ENCODE measurements around the gene PHF1. TPM values are rescaled to one million over a fixed set of nuclear protein-coding genes. Genes with fewer than 3 reads are reported as not detected.
A peak's percentile ranks its signal among the peaks of the same experiment; 100 is the strongest.

Gene PHF1
- total RNA-seq, 1 experiment from 2014 or later: 47.6 TPM

- Histone ChIP-seq H3F3A (ENCODE audit: insufficient read depth, low read depth) (peaks cover 13% of the 10 kb centered on the region), H3K9me3 (ENCODE audit: insufficient read depth, low read depth) (no peaks in the 10 kb centered on the region), H4K20me1 (ENCODE audit: insufficient read depth) (no peaks in the 10 kb centered on the region), H3K79me2 (ENCODE audit: low read depth) (peaks cover 26% of the 10 kb centered on the region), H3K27ac (peak within 1 kb of the TSS; percentile 74), H3K4me2 (peak within 1 kb of the TSS; percentile 86), H2AFZ (peak within 1 kb of the TSS; percentile 82), H3K4me3 (peak within 1 kb of the TSS; percentile 84), H3K27me3 (ENCODE audit: insufficient read depth, low read depth) (peaks cover 21% of the 10 kb centered on the region), H3K4me1 (replicated peaks; ENCODE audit: insufficient read depth) (peaks cover 15% of the 10 kb centered on the region), H3K36me3 (ENCODE audit: low read depth) (0 out of 2 replicates have a peak, but pooled peaks cover 6% of the 10 kb centered on the region), H3K9me2 (ENCODE audit: insufficient read depth) (no peaks in the 10 kb centered on the region)
- intact Hi-C loops (cut with micrococcal nuclease; ENCODE audit: unreplicated experiment): loop anchor here (1.0 to 10.0 kb wide), 2 partner anchors 95 to 213 kb away; partner anchors contain the start of genes HSD17B8, RING1, RXRB and SLC39A7
- ChIA-PET POLR2A (ENCODE audit: unreplicated experiment) (interaction anchor here (0.5 to 0.8 kb wide), 5 partner anchors 8 to 1300 kb away, joined by 3 to 9 read pairs (median 5); no protein-coding TSS in a partner anchor), CTCF (interaction anchor here (0.5 kb wide), 1 partner anchor 43 kb away, joined by 8 read pairs; no protein-coding TSS in a partner anchor)
- peak; percentile 98 to 99 for DNase-seq
- no TSS peak for BruUV-seq (replicated peaks)
- TF ChIP-seq EZH2 (IDR thresholded peaks at IDR 0.05; ENCODE audit: low read depth): no peak
- TF ChIP-seq CTCF (conservative IDR thresholded peaks at IDR 0.05): peak; percentile 48
These were observed 7.3 kb downstream of the PHF1 start, which contains the start of gene CUTA for GRCh38 chr6:33417903-33418689. Gene CUTA (minus strand): TSS chr6:33418107. CDS start chr6:33418000, 107 bp downstream.

GRCh38 chr6:33418690-33419291 lies 8.0 kb downstream of the PHF1 start:
- no peak for TF ChIP-seq EZH2 (IDR thresholded peaks at IDR 0.05; ENCODE audit: low read depth)
- TF ChIP-seq CTCF (conservative IDR thresholded peaks at IDR 0.05): no peak
- H4K20me1 ChIP-seq (ENCODE audit: insufficient read depth): no peaks in the 10 kb centered on the region
- H3K4me3 ChIP-seq: peak overlapping the region; percentile 48; the same call in 1 of the 2 replicates
- H3K9me3 ChIP-seq (ENCODE audit: insufficient read depth, low read depth): no peaks in the 10 kb centered on the region
- DNase-seq: no peak
- H3K9me2 ChIP-seq (ENCODE audit: insufficient read depth): no peaks in the 10 kb centered on the region
- TSS peak; percentile 88 for BruUV-seq (replicated peaks)
- 0 out of 2 replicates have a peak, but pooled peaks cover 6% of the 10 kb centered on the region for H3K36me3 ChIP-seq (ENCODE audit: low read depth)
- H3K79me2 ChIP-seq (ENCODE audit: low read depth): peaks cover 26% of the 10 kb centered on the region
- intact Hi-C loops (cut with micrococcal nuclease; ENCODE audit: unreplicated experiment): loop anchor here (1.0 to 10.0 kb wide), 2 partner anchors 95 to 214 kb away; partner anchors contain the start of genes HSD17B8, RING1, RXRB and SLC39A7
- ChIA-PET CTCF (no interaction called here), POLR2A (ENCODE audit: unreplicated experiment) (interaction anchor here (0.5 to 0.8 kb wide), 4 partner anchors 9 to 1300 kb away, joined by 3 to 9 read pairs (median 6); no protein-coding TSS in a partner anchor)
- peak overlapping the region; percentile 74 for H3K27ac ChIP-seq
- peaks cover 21% of the 10 kb centered on the region for H3K27me3 ChIP-seq (ENCODE audit: insufficient read depth, low read depth)
- peaks cover 15% of the 10 kb centered on the region for H3K4me1 ChIP-seq (replicated peaks; ENCODE audit: insufficient read depth)
- H3F3A ChIP-seq (ENCODE audit: insufficient read depth, low read depth): peaks cover 13% of the 10 kb centered on the region
- peak overlapping the region; percentile 82 for H2AFZ ChIP-seq
- peak overlapping the region; percentile 79 for H3K4me2 ChIP-seq

All from PC-9 (cell line).